RWPE2 (cell line): ENCODE results near the gene GDNF.

Experiments
- ATAC-seq: fragments of 200-7000 bp; cut with Tn5 transposase; 3 replicates; pipeline ENCODE4 v1.9.1; 2021; ENCODE audit warnings: low read depth
- DNase-seq: peaks from one replicate; pipeline ENCODE4 v3.0.0-alpha.2; 2020; ENCODE audit warnings: low spot score
- H3K27ac ChIP-seq: fragments of 450-650 bp; 2 replicates; pipeline ENCODE4 v1.5.1; 2017; ENCODE audit warnings: mild to moderate bottlenecking; ENCODE audit not compliant: poor library complexity, severe bottlenecking
- H3K27me3 ChIP-seq: fragments of 250-450 bp; sonication (Bioruptor Pico); 2 replicates; pipeline ENCODE4 v1.5.1; 2021; ENCODE audit warnings: mild to moderate bottlenecking, moderate library complexity; ENCODE audit not compliant: insufficient read depth, poor library complexity, severe bottlenecking
- H3K36me3 ChIP-seq: fragments of 250-450 bp; sonication (Bioruptor Pico); 2 replicates; pipeline ENCODE4 v1.5.1; 2020; ENCODE audit warnings: low read depth, mild to moderate bottlenecking, moderate library complexity
- H3K4me1 ChIP-seq: fragments of 250-450 bp; sonication (Bioruptor Pico); 2 replicates; pipeline ENCODE4 v1.5.1; 2021; ENCODE audit warnings: mild to moderate bottlenecking, moderate library complexity; ENCODE audit not compliant: insufficient read depth, poor library complexity, severe bottlenecking
- H3K4me3 ChIP-seq: fragments of 250-450 bp; sonication (Bioruptor Pico); 2 replicates; pipeline ENCODE4 v1.5.1; 2021; ENCODE audit warnings: mild to moderate bottlenecking, moderate library complexity; ENCODE audit not compliant: severe bottlenecking
- H3K9me3 ChIP-seq: fragments of 250-450 bp; sonication (Bioruptor Pico); 2 replicates; pipeline ENCODE4 v1.5.1; 2021; ENCODE audit warnings: mild to moderate bottlenecking, moderate library complexity; ENCODE audit not compliant: severe bottlenecking
- CTCF ChIP-seq: fragments of 450-650 bp; IDR thresholded peaks from one replicate; pipeline ENCODE4 v1.5.1; 2017; ENCODE audit warnings: mild to moderate bottlenecking, moderate library complexity; ENCODE audit not compliant: poor library complexity, severe bottlenecking

GDNF gene

GRCh38 chr5:37810311-37810710, 29.5 kb downstream of the GDNF start:
- ATAC-seq: no peak
- H3K9me3 ChIP-seq: no peaks in the 10 kb centered on the region
- H3K4me1 ChIP-seq: peaks cover 24% of the 10 kb centered on the region
- H3K4me3 ChIP-seq: no peak overlapping the region
- no peak overlapping the region for H3K27ac ChIP-seq
- no peak for DNase-seq
- no peaks in the 10 kb centered on the region for H3K36me3 ChIP-seq
- TF ChIP-seq CTCF: no peak
- no peaks in the 10 kb centered on the region for H3K27me3 ChIP-seq

GRCh38 chr5:37808945-37809344, 30.9 kb downstream of the GDNF start:
- ATAC-seq: no peak
- DNase-seq: no peak
- no peak overlapping the region for H3K4me3 ChIP-seq

GRCh38 chr5:37807621-37808301, 32.1 kb downstream of the GDNF start:
- H3K27ac ChIP-seq: no peak overlapping the region
- H3K9me3 ChIP-seq: no peaks in the 10 kb centered on the region
- no peak for ATAC-seq
- no peak for TF ChIP-seq CTCF
- no peak overlapping the region for H3K4me3 ChIP-seq
- no peaks in the 10 kb centered on the region for H3K27me3 ChIP-seq
- no peaks in the 10 kb centered on the region for H3K36me3 ChIP-seq
- no peak for DNase-seq
- peaks cover 13% of the 10 kb centered on the region for H3K4me1 ChIP-seq

More at GRCh38 chr5:37808945-37809344, 30.9 kb downstream of the GDNF start:
- no peak overlapping the region for H3K27ac ChIP-seq
- H3K27me3 ChIP-seq: no peaks in the 10 kb centered on the region
- no peaks in the 10 kb centered on the region for H3K36me3 ChIP-seq
- peaks cover 13% of the 10 kb centered on the region for H3K4me1 ChIP-seq
- no peaks in the 10 kb centered on the region for H3K9me3 ChIP-seq
- no peak for TF ChIP-seq CTCF

GRCh38 chr5:37807015-37807414, 32.8 kb downstream of the GDNF start:
- Histone ChIP-seq H3K4me1 (peaks cover 13% of the 10 kb centered on the region), H3K36me3 (no peaks in the 10 kb centered on the region), H3K27ac (no peak overlapping the region), H3K27me3 (no peaks in the 10 kb centered on the region), H3K9me3 (no peaks in the 10 kb centered on the region), H3K4me3 (no peak overlapping the region)
- DNase-seq (no peak), ATAC-seq (no peak)
- TF ChIP-seq CTCF: no peak

- Histone ChIP-seq H3K27ac (no peak overlapping the region), H3K4me3 (no peak overlapping the region), H3K9me3 (no peaks in the 10 kb centered on the region), H3K4me1 (peaks cover 11% of the 10 kb centered on the region), H3K36me3 (no peaks in the 10 kb centered on the region), H3K27me3 (no peaks in the 10 kb centered on the region)
- DNase-seq (no peak), ATAC-seq (no peak)
- TF ChIP-seq CTCF: no peak
Measured at GRCh38 chr5:37806476-37806875, 33.4 kb downstream of the GDNF start.
